ENCODE data around the gene BTN2A1.

BTN2A1 gene

DNA sequence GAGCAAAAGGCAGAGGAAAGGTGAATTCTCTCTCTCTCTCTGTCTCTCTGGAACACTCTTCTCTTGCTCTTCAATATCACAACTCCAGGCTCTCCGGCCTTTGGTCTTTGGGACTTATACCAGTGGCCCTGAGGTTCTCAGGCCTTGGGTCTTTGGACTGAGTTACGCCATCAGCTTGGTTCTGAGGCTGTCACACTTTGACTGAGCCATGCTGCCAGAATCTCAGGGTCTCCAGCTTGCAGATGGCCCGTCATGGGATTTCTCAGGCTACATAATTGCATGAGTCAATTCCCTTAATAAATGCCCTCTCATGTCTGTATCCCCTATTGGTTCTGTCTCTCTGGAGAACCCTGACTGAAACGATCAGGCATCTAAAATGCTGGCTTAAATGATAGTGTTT lies 12.9 kb downstream of the BTN2A1 start:
- Histone ChIP-seq H3K14ac (ENCODE audit: low read length) (no peak overlapping the region), H3K4me3 (ENCODE audit: low read depth, low read length) (no peak overlapping the region), H3K4ac (ENCODE audit: low read depth, low read length) (no peak overlapping the region), H4K12ac (ENCODE audit: low read depth, low read length) (no peak overlapping the region), H3K23ac (ENCODE audit: low read length) (no peak overlapping the region), H3K79me1 (ENCODE audit: low read length) (peaks cover 4% of the 10 kb centered on the region), H3K18ac (ENCODE audit: low read length) (no peak overlapping the region), H3K9ac (ENCODE audit: low read length) (no peak overlapping the region), H3K4me2 (ENCODE audit: low read length) (no peak overlapping the region), H2BK5ac (ENCODE audit: low read depth, low read length, poor library complexity) (no peak overlapping the region), H3K9me3 (ENCODE audit: insufficient read depth, low read depth, low read length) (peaks cover 2% of the 10 kb centered on the region), H3K4me1 (ENCODE audit: control insufficient read depth in 1 of 2, insufficient read depth in 2 of 2, low read length in 2 of 2) (peaks cover 0 to 6% of the 10 kb centered on the region in 2 experiments), H3K36me3 (ENCODE audit: control insufficient read depth in 1 of 2, insufficient read depth in 2 of 2, low read length in 2 of 2) (peaks cover 20 to 33% of the 10 kb centered on the region in 2 experiments), H4K8ac (ENCODE audit: low read depth, low read length) (no peak overlapping the region), H3K79me2 (ENCODE audit: control insufficient read depth, insufficient read depth, low read length, poor library complexity) (no peaks in the 10 kb centered on the region), H2BK12ac (ENCODE audit: low read length) (no peak overlapping the region), H2BK120ac (ENCODE audit: insufficient read depth, low read length, poor library complexity) (no peak overlapping the region), H2AFZ (ENCODE audit: insufficient read depth, low read length, poor library complexity) (no peak overlapping the region), H3K27me3 (ENCODE audit: insufficient read depth, low read length) (no peaks in the 10 kb centered on the region), H2AK5ac (ENCODE audit: low read length) (no peak overlapping the region), H4K91ac (ENCODE audit: low read depth, low read length) (no peak overlapping the region), H3K27ac (ENCODE audit: low read depth, low read length) (no peak overlapping the region)
- no CpG with 5 or more reads among the region's 4 CpGs for WGBS (ENCODE audit: extremely low coverage, insufficient coverage, insufficient read length)
- no peak for DNase-seq

DNA sequence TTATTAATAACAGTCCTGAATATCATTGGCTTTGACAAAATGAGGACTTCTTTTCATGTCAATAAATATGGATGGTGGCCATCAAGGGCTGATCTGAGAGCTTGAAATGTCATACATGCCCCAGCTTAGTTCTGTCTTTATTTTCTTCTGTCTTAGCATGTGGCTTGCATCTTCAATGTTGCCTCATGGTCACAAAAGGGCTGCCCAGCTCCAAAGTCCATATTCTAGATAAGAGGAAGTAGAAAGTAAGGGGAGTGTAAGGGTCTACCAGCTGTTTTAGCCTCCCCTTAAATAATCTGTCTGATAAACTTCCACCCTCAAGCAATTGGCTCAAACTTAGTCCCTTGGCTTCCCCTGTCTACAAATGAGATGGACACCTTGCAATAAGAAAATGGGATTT lies 14.2 kb downstream of the BTN2A1 start:
- Histone ChIP-seq H3K9ac (ENCODE audit: low read length) (no peak overlapping the region), H3K79me2 (ENCODE audit: control insufficient read depth, insufficient read depth, low read length, poor library complexity) (no peaks in the 10 kb centered on the region), H2BK5ac (ENCODE audit: low read depth, low read length, poor library complexity) (no peak overlapping the region), H3K27me3 (ENCODE audit: insufficient read depth, low read length) (no peaks in the 10 kb centered on the region), H3K36me3 (ENCODE audit: control insufficient read depth in 1 of 2, insufficient read depth in 2 of 2, low read length in 2 of 2) (peaks cover 15 to 21% of the 10 kb centered on the region in 2 experiments), H3K18ac (ENCODE audit: low read length) (no peak overlapping the region), H3K23ac (ENCODE audit: low read length) (no peak overlapping the region), H3K27ac (ENCODE audit: low read depth, low read length) (no peak overlapping the region), H3K14ac (ENCODE audit: low read length) (no peak overlapping the region), H3K9me3 (ENCODE audit: insufficient read depth, low read depth, low read length) (peaks cover 2% of the 10 kb centered on the region), H2AK5ac (ENCODE audit: low read length) (no peak overlapping the region), H3K4me3 (ENCODE audit: low read depth, low read length) (no peak overlapping the region), H3K79me1 (ENCODE audit: low read length) (peaks cover 4% of the 10 kb centered on the region), H3K4ac (ENCODE audit: low read depth, low read length) (no peak overlapping the region), H4K91ac (ENCODE audit: low read depth, low read length) (no peak overlapping the region), H4K8ac (ENCODE audit: low read depth, low read length) (no peak overlapping the region), H2AFZ (ENCODE audit: insufficient read depth, low read length, poor library complexity) (no peak overlapping the region), H3K4me1 (ENCODE audit: control insufficient read depth in 1 of 2, insufficient read depth in 2 of 2, low read length in 2 of 2) (peaks cover 0 to 6% of the 10 kb centered on the region in 2 experiments), H2BK12ac (ENCODE audit: low read length) (no peak overlapping the region), H2BK120ac (ENCODE audit: insufficient read depth, low read length, poor library complexity) (no peak overlapping the region), H4K12ac (ENCODE audit: low read depth, low read length) (no peak overlapping the region), H3K4me2 (ENCODE audit: low read length) (no peak overlapping the region)
- DNase-seq, result no peak

DNA sequence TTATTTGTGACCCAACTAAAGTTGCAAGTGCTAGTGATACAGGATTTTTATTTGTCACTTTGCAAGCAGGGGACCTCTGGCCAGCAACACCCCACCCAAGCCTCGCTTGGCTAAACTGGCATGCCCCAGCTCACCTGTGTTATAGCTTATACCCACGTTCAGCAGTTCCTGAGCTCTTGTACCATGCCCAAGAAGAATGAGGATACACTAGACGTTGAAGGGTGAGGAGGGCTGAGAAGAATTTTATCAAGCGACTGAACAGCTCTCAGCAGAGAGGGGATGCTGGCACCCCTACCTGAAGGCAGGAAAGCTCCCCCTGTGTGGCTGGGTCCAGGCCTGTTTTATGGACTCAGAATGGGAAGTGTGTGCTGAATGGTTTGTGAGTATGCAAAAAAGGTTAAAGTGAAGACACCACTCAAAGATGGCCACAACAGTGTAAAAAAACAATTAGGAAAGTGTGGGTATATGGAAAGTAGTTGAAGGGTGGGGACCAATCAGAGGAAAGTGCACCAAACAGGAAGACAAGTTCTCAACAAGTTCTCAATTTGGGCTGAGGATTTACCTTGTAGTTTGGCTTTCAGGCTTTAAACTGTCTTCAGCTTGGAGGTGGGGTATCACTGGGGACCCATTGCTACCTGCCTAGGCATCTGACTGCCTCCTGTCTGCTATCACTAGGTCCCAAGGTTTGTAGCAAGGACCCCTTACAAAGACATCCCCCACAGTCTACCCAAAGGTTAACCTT lies 15.0 kb downstream of the BTN2A1 start:
- WGBS (ENCODE audit: extremely low coverage, insufficient coverage, insufficient read length), result no CpG with 5 or more reads among the region's 4 CpGs

DNA sequence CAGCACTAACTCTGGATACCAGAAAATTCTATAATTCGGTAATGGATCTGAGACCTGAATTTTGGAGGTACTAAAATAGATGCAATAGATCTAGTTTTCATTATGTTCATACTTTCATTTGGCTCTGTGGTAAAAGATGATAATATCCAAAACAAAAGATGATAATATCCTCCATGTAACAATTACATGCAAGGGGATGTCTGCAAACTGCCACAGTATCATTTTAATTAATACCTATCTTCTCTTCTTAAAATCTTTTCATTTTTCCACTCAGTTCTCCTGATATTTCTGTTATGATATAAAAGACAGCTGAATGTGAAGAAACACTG lies 15.6 kb downstream of the BTN2A1 start:
- H3K27me3 ChIP-seq (ENCODE audit: insufficient read depth, low read length), result no peaks in the 10 kb centered on the region
- H3K36me3 ChIP-seq (ENCODE audit: control insufficient read depth in 1 of 2, insufficient read depth in 2 of 2, low read length in 2 of 2), result peaks cover 7 to 8% of the 10 kb centered on the region in 2 experiments
- H4K8ac ChIP-seq (ENCODE audit: low read depth, low read length), result no peak overlapping the region
- H3K4me2 ChIP-seq (ENCODE audit: low read length), result no peak overlapping the region
- no CpG with 5 or more reads among the region's 1 CpG for WGBS (ENCODE audit: extremely low coverage, insufficient coverage, insufficient read length)
- H3K79me1 ChIP-seq (ENCODE audit: low read length), result peaks cover 4% of the 10 kb centered on the region
- no peak overlapping the region for H3K9ac ChIP-seq (ENCODE audit: low read length)
- H3K23ac ChIP-seq (ENCODE audit: low read length), result no peak overlapping the region
- no peak overlapping the region for H2AFZ ChIP-seq (ENCODE audit: insufficient read depth, low read length, poor library complexity)
- H2AK5ac ChIP-seq (ENCODE audit: low read length), result no peak overlapping the region
- H4K12ac ChIP-seq (ENCODE audit: low read depth, low read length), result no peak overlapping the region
- H3K4me3 ChIP-seq (ENCODE audit: low read depth, low read length), result no peak overlapping the region
- H4K91ac ChIP-seq (ENCODE audit: low read depth, low read length), result no peak overlapping the region
- DNase-seq, result no peak
- H3K79me2 ChIP-seq (ENCODE audit: control insufficient read depth, insufficient read depth, low read length, poor library complexity), result no peaks in the 10 kb centered on the region
- no peak overlapping the region for H2BK12ac ChIP-seq (ENCODE audit: low read length)
- H3K4ac ChIP-seq (ENCODE audit: low read depth, low read length), result no peak overlapping the region
- no peak overlapping the region for H3K14ac ChIP-seq (ENCODE audit: low read length)
- H3K27ac ChIP-seq (ENCODE audit: low read depth, low read length), result no peak overlapping the region
- H2BK120ac ChIP-seq (ENCODE audit: insufficient read depth, low read length, poor library complexity), result no peak overlapping the region
- H3K9me3 ChIP-seq (ENCODE audit: insufficient read depth, low read depth, low read length), result peaks cover 2% of the 10 kb centered on the region
- peaks cover 0 to 6% of the 10 kb centered on the region in 2 experiments for H3K4me1 ChIP-seq (ENCODE audit: control insufficient read depth in 1 of 2, insufficient read depth in 2 of 2, low read length in 2 of 2)
- H2BK5ac ChIP-seq (ENCODE audit: low read depth, low read length, poor library complexity), result no peak overlapping the region
- no peak overlapping the region for H3K18ac ChIP-seq (ENCODE audit: low read length)

More for the DNA sequence above, 15.0 kb downstream of the BTN2A1 start:
- Histone ChIP-seq H3K27me3 (ENCODE audit: insufficient read depth, low read length) (no peaks in the 10 kb centered on the region), H3K79me2 (ENCODE audit: control insufficient read depth, insufficient read depth, low read length, poor library complexity) (no peaks in the 10 kb centered on the region), H2BK120ac (ENCODE audit: insufficient read depth, low read length, poor library complexity) (no peak overlapping the region), H3K23ac (ENCODE audit: low read length) (no peak overlapping the region), H3K14ac (ENCODE audit: low read length) (no peak overlapping the region), H3K79me1 (ENCODE audit: low read length) (peaks cover 4% of the 10 kb centered on the region), H4K91ac (ENCODE audit: low read depth, low read length) (no peak overlapping the region), H3K9me3 (ENCODE audit: insufficient read depth, low read depth, low read length) (peaks cover 2% of the 10 kb centered on the region), H2AFZ (ENCODE audit: insufficient read depth, low read length, poor library complexity) (no peak overlapping the region), H3K9ac (ENCODE audit: low read length) (peak overlapping the region; percentile 21), H2AK5ac (ENCODE audit: low read length) (no peak overlapping the region), H2BK5ac (ENCODE audit: low read depth, low read length, poor library complexity) (no peak overlapping the region), H2BK12ac (ENCODE audit: low read length) (no peak overlapping the region), H4K12ac (ENCODE audit: low read depth, low read length) (no peak overlapping the region), H3K4me3 (ENCODE audit: low read depth, low read length) (no peak overlapping the region), H3K4ac (ENCODE audit: low read depth, low read length) (no peak overlapping the region), H3K4me1 (ENCODE audit: control insufficient read depth in 1 of 2, insufficient read depth in 2 of 2, low read length in 2 of 2) (peaks cover 0 to 6% of the 10 kb centered on the region in 2 experiments), H3K36me3 (ENCODE audit: control insufficient read depth in 1 of 2, insufficient read depth in 2 of 2, low read length in 2 of 2) (peaks cover 13 to 15% of the 10 kb centered on the region in 2 experiments), H3K27ac (ENCODE audit: low read depth, low read length) (no peak overlapping the region), H4K8ac (ENCODE audit: low read depth, low read length) (no peak overlapping the region), H3K4me2 (ENCODE audit: low read length) (no peak overlapping the region), H3K18ac (ENCODE audit: low read length) (no peak overlapping the region)
- DNase-seq, result no peak
